ENCODE measurements around the gene PDE7B. TPM values are rescaled to one million over a fixed set of nuclear protein-coding genes. Genes with fewer than 3 reads are reported as not detected.

PDE7B gene
- total RNA-seq, 2 experiments from 2014 or later = 0.58 to 0.68 TPM

- TF ChIP-seq CTCF (IDR thresholded peaks at IDR 0.05) = no peak
- ChIA-PET CTCF (interaction anchor here (1.1 to 6.1 kb wide), 2 partner anchors 13 to 303 kb away, joined by 3 to 30 read pairs; no protein-coding TSS in a partner anchor), POLR2A (no interaction called here)
- Mint-ChIP-seq H3K4me1 (ENCODE audit: low read depth) (peaks cover 8% of the 10 kb centered on the region), H3K27ac (no peak overlapping the region), H3K9me3 (no peaks in the 10 kb centered on the region), H3K36me3 (ENCODE audit: low read depth) (no peaks in the 10 kb centered on the region), H3K27me3 (no peaks in the 10 kb centered on the region), H3K4me3 (no peak overlapping the region)
- DNase-seq (no peak), ATAC-seq (no peak)
- intact Hi-C loops (cut with micrococcal nuclease) = no loop called here
Observed at GRCh38 chr6:135922746-135923145, 71.2 kb downstream of the PDE7B start.

DNA sequence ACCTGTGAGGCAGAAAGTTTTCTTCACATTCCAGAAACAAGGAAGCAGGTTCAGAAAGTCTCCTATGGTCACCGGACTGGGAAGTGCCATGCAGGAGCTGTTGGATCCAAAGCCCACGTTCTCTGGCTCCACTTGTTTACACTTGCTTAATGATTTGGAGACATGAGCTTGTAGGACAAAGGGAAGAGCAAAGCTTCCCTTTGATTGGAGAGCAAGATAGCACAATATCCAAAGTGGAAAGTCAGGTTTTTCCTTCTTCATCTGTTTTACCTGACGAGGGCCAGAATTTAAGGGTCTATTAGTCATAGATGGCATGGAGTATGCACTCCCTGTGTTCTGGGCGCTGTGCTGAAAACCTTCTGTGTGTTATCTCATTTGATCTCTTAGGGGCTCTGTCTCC lies 81.2 kb downstream of the PDE7B start:
- ChIA-PET POLR2A (interaction anchor here (1.0 kb wide), 1 partner anchor 382 kb away, joined by 3 read pairs; no protein-coding TSS in a partner anchor), CTCF (no interaction called here)
- no peak overlapping the region for H3K27ac Mint-ChIP-seq
- peaks cover 4% of the 10 kb centered on the region for H3K9me3 Mint-ChIP-seq
- H3K36me3 Mint-ChIP-seq (ENCODE audit: low read depth) = no peaks in the 10 kb centered on the region
- no peak overlapping the region for H3K4me3 Mint-ChIP-seq
- DNase-seq (no peak), ATAC-seq (no peak)
- peaks cover 9% of the 10 kb centered on the region for H3K4me1 Mint-ChIP-seq (ENCODE audit: low read depth)
- no peaks in the 10 kb centered on the region for H3K27me3 Mint-ChIP-seq
- no peak for TF ChIP-seq CTCF (IDR thresholded peaks at IDR 0.05)
- intact Hi-C loops (cut with micrococcal nuclease) = no loop called here

- Mint-ChIP-seq H3K4me3 (no peak overlapping the region), H3K36me3 (ENCODE audit: low read depth) (no peaks in the 10 kb centered on the region), H3K27ac (no peak overlapping the region), H3K9me3 (no peaks in the 10 kb centered on the region), H3K4me1 (ENCODE audit: low read depth) (peaks cover 2% of the 10 kb centered on the region), H3K27me3 (no peaks in the 10 kb centered on the region)
- ATAC-seq (no peak), DNase-seq (no peak)
- intact Hi-C loops (cut with micrococcal nuclease) = no loop called here
- ChIA-PET CTCF (no interaction called here), POLR2A (interaction anchor here (0.6 kb wide), 1 partner anchor 397 kb away, joined by 3 read pairs; no protein-coding TSS in a partner anchor)
- TF ChIP-seq CTCF (IDR thresholded peaks at IDR 0.05) = no peak
Observed at GRCh38 chr6:135935941-135936601, 84.6 kb downstream of the PDE7B start.

- no peaks in the 10 kb centered on the region for H3K9me3 Mint-ChIP-seq
- H3K4me3 Mint-ChIP-seq = no peak overlapping the region
- no peak overlapping the region for H3K27ac Mint-ChIP-seq
- no peak for TF ChIP-seq CTCF (IDR thresholded peaks at IDR 0.05)
- no peaks in the 10 kb centered on the region for H3K4me1 Mint-ChIP-seq (ENCODE audit: low read depth)
- H3K36me3 Mint-ChIP-seq (ENCODE audit: low read depth) = no peaks in the 10 kb centered on the region
- H3K27me3 Mint-ChIP-seq = no peaks in the 10 kb centered on the region
- ChIA-PET CTCF (no interaction called here), POLR2A (no interaction called here)
- ATAC-seq (no peak), DNase-seq (no peak)
- intact Hi-C loops (cut with micrococcal nuclease) = no loop called here
Observed at GRCh38 chr6:135936606-135937005, 85.1 kb downstream of the PDE7B start.

- TF ChIP-seq CTCF (IDR thresholded peaks at IDR 0.05) = no peak
- ATAC-seq (no peak), DNase-seq (no peak)
- no peaks in the 10 kb centered on the region for H3K36me3 Mint-ChIP-seq (ENCODE audit: low read depth)
- intact Hi-C loops (cut with micrococcal nuclease) = no loop called here
- ChIA-PET CTCF (no interaction called here), POLR2A (no interaction called here)
- H3K4me3 Mint-ChIP-seq = no peak overlapping the region
- H3K4me1 Mint-ChIP-seq (ENCODE audit: low read depth) = no peaks in the 10 kb centered on the region
- no peaks in the 10 kb centered on the region for H3K27me3 Mint-ChIP-seq
- H3K9me3 Mint-ChIP-seq = no peaks in the 10 kb centered on the region
- no peak overlapping the region for H3K27ac Mint-ChIP-seq
Observed at GRCh38 chr6:135937106-135937505, 85.6 kb downstream of the PDE7B start.
